Pons (tissue), 1 donor: ENCODE results near the gene CUL2.
"Not testable (repeated sequence)": the region's sequence is repeated elsewhere in the genome, so short reads cannot be mapped to it uniquely, and the experiment has no call there.

Source experiments
- DNase-seq: peaks from one replicate; pipeline ENCODE4 v3.0.0-alpha.2; 2016; ENCODE audit warnings: low spot score

CUL2 gene

GRCh38 chr10:35090162-35090954 lies at the start of gene CUL2:
Gene CUL2, minus strand, starts transcription at chr10:35090341. Its CDS starts 19,024 bp downstream, at chr10:35071317.
- DNase-seq = peak; percentile 92

- DNase-seq = no peak
Observed at GRCh38 chr10:35136263-35136815, 46.2 kb upstream of the CUL2 start.

DNA sequence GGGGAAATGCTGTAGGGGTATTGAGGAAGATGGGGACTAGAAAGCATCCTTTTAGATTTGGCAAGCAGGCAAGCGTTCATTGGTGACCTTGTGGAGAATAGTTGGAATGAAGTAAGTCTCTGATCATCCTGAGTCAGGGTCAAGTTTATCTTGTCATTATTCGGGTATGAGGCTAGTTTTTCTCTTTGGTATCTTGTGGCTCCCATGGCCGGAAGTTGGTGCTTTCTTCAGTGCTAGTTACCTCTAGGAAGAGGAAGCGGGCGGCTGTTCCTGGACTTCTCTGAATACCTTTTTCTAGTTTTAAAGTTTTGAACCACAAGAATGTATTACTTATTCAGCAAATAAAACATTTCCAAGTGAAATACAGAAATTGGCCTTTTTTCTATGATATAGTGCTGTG lies 45.7 kb upstream of the CUL2 start:
- DNase-seq = no peak

DNA sequence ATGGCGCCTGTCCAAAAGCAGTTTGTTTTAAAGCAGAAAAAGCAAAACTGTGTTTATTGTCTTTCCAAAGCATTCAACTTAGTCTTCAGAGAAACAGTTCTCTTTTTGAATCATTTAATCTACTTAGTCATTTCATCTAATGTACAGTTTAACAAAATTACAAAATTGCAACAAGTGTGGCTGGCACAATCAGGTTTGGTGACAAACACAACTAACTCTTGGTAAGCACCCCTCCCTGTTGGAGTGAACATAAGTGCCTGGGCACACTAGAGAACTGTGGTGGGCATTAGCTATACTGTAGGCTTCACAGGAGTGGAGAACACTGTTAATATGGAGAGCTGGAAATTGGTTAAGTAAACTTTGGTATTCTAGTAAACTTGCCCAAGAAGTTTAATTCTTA lies 43.4 kb upstream of the CUL2 start:
- no peak for DNase-seq

DNA sequence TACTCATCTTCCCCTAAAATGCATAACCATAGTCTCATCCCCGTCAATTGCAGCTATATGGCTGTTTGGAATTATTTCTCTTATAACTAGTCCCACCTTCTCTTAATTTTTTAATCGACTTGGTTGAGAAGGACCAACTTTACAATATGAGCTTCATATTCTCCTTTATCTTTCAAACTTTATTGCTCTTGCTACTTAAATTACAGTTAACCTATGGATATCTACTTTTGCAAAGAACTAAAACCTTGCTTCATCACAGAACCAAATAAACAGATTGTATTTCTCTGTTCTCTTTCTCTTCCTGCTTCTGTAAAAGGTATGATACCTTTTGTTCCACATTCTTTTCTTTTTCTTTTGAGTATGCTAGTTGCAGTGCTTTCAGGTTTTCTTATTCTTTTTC lies 42.6 kb upstream of the CUL2 start:
- no peak for DNase-seq

DNA sequence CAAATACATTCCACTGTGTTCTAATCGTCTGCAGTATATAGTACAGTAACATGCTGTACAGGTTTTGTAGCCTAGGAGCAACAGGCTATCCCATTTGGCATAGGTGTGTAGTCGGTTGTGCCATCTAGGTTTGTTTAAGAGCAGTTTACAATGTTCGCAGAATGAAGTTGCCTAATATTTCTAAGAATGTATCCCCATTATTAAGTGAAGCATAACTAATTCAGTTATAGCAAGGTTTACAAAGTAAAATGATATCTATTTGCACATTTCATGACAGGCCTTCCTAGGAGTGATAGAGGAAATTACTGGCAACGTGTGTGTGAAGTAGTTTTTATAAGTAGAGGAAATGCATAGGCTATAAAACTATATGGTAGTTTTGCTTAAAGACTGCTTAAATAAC lies 40.5 kb upstream of the CUL2 start:
- DNase-seq = no peak

DNA sequence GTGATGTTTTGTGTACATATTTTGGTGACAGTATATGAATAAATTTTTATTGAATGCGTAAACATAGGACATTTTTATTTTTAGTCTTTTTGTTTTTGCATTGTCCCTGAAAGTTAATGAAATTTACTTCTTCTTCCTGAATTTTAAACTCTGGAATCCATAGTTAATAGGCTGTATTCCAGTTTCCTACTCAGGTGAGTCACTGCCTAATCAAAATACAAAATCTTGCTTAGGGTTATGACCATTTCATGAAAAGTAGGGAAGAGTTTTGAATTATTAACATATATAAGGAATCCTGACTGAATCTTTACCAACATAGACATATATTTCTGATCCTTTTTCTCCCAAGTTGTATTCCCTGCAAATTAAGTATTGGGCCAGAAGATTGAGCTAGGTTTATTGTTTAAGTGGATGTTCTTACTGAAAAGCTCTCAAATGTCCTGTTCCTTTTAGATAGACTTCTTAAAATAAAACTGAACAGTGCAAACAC lies 39.1 kb upstream of the CUL2 start:
- no peak for DNase-seq

- no peak for DNase-seq
Observed at GRCh38 chr10:35127289-35127891, 37.2 kb upstream of the CUL2 start.

DNA sequence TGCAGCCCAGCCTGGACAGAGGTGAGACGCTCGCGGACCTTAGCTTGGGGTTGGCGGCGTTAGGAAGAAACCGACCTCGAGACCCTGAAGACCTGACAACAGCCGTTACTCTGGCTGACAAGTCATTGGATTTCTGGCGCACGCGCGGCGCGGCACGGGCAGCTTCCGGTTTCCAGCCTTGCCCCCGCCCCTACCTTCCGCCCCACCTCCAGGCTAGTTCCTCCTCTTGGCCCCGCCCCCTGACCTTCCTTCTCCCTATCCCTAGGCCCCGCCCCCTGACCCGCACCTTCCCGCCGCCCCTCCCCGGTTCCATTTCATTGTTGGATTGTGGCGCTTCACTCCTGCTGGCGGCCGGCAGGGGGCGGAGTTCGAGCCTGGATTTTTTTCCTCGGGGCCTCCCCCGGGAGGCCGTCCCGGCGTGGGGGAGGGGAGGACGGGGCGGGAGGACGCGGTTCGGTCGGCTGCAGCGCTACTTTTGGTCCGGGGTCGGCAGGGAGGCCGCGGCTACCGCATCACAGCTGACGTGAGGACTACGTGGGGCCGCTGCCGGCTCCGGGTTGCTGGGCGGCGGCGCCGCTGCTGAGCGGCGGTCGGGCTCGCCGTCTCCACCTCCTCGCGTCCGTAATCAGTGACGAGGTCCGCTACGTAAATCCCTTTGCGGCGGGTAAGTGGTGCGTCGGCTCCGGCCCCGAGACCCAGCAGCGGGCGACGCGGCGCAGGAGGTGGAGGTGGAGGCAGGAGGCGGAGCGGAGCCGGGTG lies 36.6 kb upstream of the CUL2 start, which contains the start of gene CREM:
CREM (plus strand) TSS at position 317 of the 759 bp plus-strand sequence. CDS start 10,990 bp downstream, outside the sequence.
- DNase-seq = peak; percentile 94

DNA sequence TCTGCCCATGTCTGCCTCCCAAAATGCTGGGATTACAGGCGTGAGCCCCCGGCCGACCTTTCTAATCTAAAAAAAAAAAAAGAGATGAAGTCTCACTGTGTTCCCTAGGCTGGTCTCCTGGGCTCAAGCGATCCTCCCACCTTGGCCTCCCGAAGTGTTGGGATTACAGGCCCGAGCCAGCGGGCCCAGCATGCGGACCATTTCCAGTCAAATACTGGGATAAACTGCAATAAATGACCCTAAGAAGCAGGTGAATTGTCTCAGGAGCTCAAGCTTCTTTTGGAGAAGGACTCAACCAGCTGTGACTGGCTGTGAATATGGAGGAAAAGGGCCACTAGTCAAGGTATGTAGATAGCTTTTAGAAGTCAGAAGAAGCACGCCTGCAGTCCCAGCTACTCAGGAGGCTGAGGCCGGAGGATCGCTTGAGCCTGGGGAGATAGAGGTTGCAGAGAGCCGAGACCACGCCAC lies 36.0 kb upstream of the CUL2 start:
- no peak for DNase-seq

GRCh38 chr10:35124540-35124939 lies 34.4 kb upstream of the CUL2 start:
- DNase-seq = no peak

DNA sequence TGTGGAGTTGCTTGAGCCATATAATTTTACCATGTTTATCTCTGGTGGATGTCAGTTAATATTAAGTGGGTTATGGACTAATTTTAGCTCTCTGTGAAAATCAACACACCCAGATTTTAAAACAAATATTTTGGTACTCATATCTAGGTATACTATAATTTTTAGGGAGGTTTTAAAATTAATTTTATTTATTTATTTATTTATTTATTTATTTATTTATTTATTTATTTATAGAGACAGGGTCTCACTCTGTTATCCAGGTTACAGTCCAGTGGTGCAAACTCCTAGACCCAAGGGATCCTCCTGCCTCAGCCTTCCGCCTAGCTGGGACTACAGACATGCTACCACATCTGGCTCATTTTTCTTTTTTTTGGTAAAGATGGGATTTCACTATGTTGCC lies 29.2 kb upstream of the CUL2 start:
- DNase-seq = no peak

DNA sequence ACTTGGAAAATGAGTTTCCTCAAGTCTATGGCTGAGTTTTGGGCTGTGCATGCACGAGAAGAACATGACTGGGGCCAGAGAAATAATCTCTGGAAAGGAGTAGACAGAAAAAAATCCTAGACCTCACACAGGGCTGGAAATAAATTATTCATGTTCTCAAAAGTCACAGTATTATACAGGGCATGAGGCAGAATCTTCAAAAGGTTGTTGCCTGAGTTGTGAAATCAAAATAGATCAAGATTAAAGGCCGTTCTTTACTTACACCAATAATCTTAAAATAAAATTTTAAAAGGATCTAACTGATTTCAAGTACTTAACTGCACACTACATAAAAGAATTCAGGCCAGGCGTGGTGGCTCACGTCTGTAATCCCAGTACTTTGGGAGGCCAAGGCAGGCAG lies 22.4 kb upstream of the CUL2 start:
- no peak for DNase-seq

- no peak for DNase-seq
Observed at GRCh38 chr10:35103882-35104281, 13.7 kb upstream of the CUL2 start.

DNA sequence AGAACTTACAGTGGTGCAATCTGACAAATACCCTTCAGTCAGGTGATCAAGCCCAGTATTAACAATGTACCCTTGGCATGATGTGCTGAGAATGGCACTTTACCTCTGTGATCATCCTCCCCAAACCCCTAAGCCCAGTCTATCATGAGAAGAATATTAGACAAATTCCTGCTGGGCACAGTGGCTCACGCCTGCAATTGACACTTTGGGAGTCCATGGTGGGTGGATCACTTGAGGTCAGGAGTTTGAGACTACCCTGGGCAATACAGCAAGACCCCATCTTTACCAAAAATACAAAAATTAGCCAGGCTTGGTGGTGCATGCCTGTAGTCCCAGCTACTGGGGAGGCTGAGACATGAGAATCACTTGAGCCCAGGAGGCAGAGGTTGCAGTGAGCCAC lies 7.4 kb upstream of the CUL2 start:
- no peak for DNase-seq

GRCh38 chr10:35096312-35096711 lies 6.2 kb upstream of the CUL2 start:
- no peak for DNase-seq

DNA sequence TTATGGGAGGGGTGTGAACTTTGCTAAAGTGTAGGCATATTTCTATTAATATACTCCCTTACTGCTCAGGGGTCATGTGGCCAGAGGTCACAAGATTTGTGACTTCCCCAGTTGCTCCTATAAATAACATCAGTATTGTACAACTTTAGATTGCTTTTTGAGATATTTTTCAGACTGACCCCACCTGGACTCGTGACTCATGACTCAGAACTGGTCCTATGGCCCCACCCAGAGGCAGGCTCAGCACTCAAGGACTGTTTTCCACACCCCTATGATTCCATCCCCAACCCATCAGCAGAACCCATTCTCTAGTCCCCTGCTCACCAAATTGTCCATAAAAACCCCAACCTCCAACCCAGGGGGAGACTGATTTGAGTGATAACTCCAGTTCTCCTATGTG lies 2.7 kb upstream of the CUL2 start:
- no peak for DNase-seq

GRCh38 chr10:35091994-35092790 lies 2.1 kb upstream of the CUL2 start:
- DNase-seq = no peak

DNA sequence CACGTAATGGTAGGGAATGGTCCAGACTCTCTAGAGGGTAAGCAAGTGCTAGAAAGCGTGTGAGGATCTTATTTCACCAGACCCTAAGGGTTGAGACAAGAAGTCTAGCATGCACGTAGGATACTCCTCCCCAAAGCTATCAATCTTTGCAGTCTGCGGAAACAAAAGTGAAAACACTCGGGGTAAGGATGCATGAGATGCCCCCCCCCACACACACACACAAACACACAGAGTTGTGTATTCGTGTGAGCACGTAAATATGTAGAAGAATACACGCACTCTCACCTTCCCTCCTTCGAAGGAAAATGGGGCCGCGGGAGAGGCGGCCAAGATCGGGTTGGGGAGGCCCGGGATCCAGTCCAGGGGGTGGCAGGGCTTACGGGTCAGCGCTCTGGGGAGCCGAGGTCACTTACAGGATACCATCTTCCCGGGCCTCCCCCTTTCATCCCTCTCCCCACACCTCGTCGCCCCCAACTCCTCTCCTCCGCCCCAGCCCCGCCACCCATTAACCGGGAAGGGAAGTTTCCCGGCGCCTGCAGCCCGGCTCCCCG lies 455 bp downstream of the CUL2 start:
- peak; percentile 20 for DNase-seq

DNA sequence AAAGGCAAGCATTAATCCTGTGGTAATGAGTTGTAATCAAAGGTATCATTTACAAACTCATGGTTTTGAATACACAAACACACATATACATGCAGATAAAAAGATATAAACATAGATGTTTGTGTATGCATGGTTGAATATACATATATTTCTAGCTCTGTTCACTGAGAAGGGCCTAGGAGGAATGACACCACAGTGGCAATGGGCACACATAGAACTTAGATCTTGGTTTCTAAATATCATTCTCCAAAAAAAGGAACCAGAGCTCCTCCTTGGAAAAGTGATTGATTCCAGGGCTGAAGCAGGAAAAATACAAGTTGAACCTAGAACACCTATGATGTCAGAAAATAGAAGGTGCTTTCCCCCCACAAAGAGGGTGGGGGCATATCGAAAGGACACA lies 6.9 kb downstream of the CUL2 start:
- DNase-seq = no peak

GRCh38 chr10:35080261-35080660 lies 9.9 kb downstream of the CUL2 start:
- not testable (repeated sequence) for DNase-seq
